Fibroblast of the aortic adventitia (primary cell): ENCODE data around the gene SNAPC2. TPM values are rescaled to one million over a fixed set of nuclear protein-coding genes. Genes with fewer than 3 reads are reported as not detected.
"Not testable (repeated sequence)": the region's sequence is repeated elsewhere in the genome, so short reads cannot be mapped to it uniquely, and the experiment has no call there.

Experiments
- DNase-seq: peaks from one replicate; pipeline ENCODE4 v3.0.0-alpha.2; 2010; ENCODE audit warnings: low read depth
- H3K4me3 ChIP-seq: 2 replicates; pipeline ENCODE4 v1.5.1; 2011; ENCODE audit warnings: low read depth, mild to moderate bottlenecking, control low read depth, low read length, moderate library complexity
- CTCF ChIP-seq: IDR thresholded peaks from 2 replicates; pipeline ENCODE4 v1.5.1; 2011; ENCODE audit warnings: mild to moderate bottlenecking, low read length, control low read depth, inconsistent platforms; ENCODE audit not compliant: insufficient read depth
- total RNA-seq: library from RNA; depleted of rRNA; stranded (reverse); fragments of >200 nt; gene quantifications from 2 replicates; pipeline ENCODE4 v1.2.3, GENCODE V29; 2012; ENCODE audit warnings: low replicate concordance

The SNAPC2 gene
- total RNA-seq, 1 donor: 27.8 TPM

- peak; percentile 58 for TF ChIP-seq CTCF
- peak; percentile 94 for DNase-seq
- H3K4me3 ChIP-seq: peak overlapping the region; percentile 44
These were observed 8.9 kb downstream of the SNAPC2 start for GRCh38 chr19:7928741-7929701.

DNA sequence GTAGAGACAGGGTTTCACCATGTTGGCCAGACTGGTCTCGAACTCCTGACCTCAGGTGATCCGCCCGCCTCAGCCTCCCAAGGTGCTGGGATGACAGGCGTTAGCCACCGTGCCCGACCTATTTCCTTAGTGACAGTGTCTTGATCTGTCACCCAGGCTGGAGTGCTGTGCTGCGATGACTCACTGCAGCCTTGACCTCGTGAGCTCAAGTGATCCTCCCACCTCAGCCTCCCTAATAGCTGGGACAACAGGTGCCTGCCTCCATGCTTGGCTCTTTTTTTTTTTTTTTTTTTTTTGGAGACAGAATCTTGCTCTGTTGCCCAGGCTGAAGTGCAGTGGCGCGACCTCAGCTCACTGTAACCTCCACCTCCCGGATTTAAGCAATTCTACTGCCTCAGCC, 9.9 kb downstream of the SNAPC2 start:
- H3K4me3 ChIP-seq: not testable (repeated sequence)

GRCh38 chr19:7930765-7931164, 10.6 kb downstream of the SNAPC2 start:
- no peak for TF ChIP-seq CTCF
- no peak for DNase-seq
- H3K4me3 ChIP-seq: no peak overlapping the region

More for the DNA sequence above, 9.9 kb downstream of the SNAPC2 start:
- DNase-seq: not testable (repeated sequence)

DNA sequence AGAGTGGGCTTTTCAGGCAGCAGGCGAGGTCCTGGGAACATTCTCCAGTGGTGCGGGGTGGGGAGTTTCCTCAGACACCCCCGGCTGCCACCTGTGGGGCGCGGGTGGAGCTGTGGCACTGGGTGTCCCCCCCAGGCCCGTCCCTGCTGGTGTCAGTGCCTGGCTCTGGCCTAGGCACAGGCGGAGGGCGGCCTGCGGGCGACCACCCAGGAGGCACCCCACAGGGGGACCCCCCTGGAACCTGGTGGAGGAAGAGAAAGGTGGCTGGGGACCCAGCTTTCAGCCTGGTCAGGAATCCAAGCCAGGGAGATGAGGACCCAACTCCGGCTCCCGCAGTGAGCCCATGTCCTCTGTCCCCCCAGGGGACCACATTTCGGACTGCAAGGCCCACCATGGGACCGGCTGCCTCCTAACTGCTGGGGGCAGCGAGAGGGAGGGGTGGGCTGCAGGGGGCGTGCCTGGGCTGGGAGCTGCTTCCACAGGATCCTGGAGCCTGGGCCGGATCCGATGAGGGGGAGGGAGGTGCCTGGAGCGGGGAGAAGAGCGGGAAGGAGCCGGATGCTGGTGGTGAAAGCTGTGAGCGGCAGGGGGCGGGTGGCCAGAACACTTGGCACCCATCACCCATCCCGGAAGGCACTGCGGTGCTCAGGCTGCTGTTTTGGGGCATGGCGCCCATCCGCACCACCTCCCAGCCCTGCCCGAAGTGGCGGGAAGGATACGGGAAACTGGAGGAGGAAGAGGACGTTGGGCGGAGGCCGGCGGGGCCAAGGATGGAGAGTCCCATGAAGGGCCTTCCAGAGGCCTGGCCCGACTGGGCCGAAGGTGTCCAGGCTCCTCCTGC, 11.3 kb downstream of the SNAPC2 start:
- no peak for DNase-seq
- H3K4me3 ChIP-seq: no peak overlapping the region
- no peak for TF ChIP-seq CTCF

- TF ChIP-seq CTCF: no peak
- DNase-seq: no peak
- no peak overlapping the region for H3K4me3 ChIP-seq
These were observed 12.3 kb downstream of the SNAPC2 start for GRCh38 chr19:7932276-7932929.

DNA sequence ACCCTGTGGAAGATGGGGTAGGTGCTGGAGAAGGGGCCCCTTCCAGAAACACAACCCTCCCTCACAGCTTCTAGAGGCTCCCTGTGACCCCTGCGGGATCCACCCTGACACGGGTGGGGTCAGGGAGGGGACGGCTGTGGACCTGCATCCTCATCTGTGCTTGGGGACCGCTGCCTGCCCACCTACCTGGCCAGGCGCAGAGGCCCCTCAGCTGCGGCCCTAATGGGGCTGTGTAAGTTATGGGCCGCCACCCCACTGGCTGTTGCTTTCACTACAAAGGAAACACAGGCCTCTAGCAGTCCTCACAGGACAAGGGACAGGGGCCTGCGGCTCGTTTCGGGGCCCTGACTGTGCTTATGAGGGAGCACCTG, 12.8 kb downstream of the SNAPC2 start:
- no peak for TF ChIP-seq CTCF
- no peak for DNase-seq

More for the DNA sequence above, 12.8 kb downstream of the SNAPC2 start:
- H3K4me3 ChIP-seq: no peak overlapping the region
